WERI-Rb-1 (cell line): ENCODE results near the gene ATP8B3.
A peak's percentile ranks its signal among the peaks of the same experiment; 100 is the strongest.

Source experiments
- DNase-seq: peaks from one replicate; pipeline ENCODE4 v3.0.0-alpha.2; 2020
- H3K27ac ChIP-seq: fragments of 250-450 bp; sonication (Bioruptor Pico); 2 replicates; pipeline ENCODE4 v1.5.1; 2020; ENCODE audit warnings: mild to moderate bottlenecking, moderate library complexity
- H3K27me3 ChIP-seq: fragments of 250-450 bp; sonication (Bioruptor Pico); 2 replicates; pipeline ENCODE4 v1.5.1; 2021; ENCODE audit warnings: mild to moderate bottlenecking, low read depth, moderate library complexity; ENCODE audit not compliant: insufficient read depth, severe bottlenecking
- H3K36me3 ChIP-seq: fragments of 250-450 bp; sonication (Bioruptor Pico); 2 replicates; pipeline ENCODE4 v1.5.1; 2020; ENCODE audit warnings: mild to moderate bottlenecking, moderate library complexity
- H3K4me3 ChIP-seq: 2 replicates; pipeline ENCODE4 v1.5.1; 2011; ENCODE audit warnings: low read depth, mild to moderate bottlenecking, control low read depth, low read length
- H3K9me3 ChIP-seq: fragments of 250-450 bp; sonication (Bioruptor Pico); 2 replicates; pipeline ENCODE4 v1.5.1; 2021; ENCODE audit warnings: mild to moderate bottlenecking, moderate library complexity; ENCODE audit not compliant: severe bottlenecking
- TF ChIP-seq, protein P1 (sequence below): IDR thresholded peaks from 2 replicates; pipeline ENCODE4 v1.5.1; 2011; ENCODE audit warnings: low read depth, mild to moderate bottlenecking, control low read depth, inconsistent platforms, low read length

ATP8B3 gene

DNA sequence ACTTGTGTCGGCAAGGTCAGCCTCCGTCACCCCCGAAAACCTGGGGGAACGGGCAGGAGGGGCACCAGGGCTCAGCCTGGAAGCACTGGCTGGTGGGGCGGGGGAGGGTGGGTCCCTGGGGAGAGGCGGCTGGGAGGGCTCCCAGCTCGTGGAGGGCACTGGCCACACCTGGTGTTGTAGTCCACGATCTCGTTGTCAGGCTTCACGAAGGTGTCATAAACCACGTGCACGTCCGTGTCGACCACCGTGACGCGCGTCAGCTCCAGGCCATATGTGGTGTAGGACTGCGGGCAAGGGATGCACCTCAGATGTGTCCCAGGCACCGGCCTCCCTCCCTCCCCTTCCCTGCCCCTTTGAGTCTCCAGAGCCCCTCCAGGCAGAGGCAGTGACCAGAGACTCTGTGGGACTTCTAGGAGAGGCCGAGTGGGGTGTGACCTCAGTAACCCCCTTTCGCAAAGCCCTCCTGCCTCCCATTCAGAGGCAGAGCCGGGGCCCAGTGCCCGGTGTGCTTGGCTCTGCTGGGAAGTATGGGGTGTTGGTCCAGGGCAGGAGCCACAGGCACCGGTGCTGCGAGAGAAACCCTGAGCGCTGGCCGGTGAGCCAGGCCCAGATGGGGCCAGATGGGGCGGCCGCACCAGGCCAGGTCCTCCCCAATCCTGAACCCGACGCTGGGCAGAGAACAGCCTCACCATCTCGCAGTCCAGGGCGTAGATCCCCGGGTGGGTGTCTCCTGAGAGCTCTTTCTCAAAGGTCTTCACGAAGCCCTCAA lies 4.6 kb upstream of the ATP8B3 start:
- H3K36me3 ChIP-seq = peaks cover 53% of the 10 kb centered on the region
- no peak overlapping the region for H3K27ac ChIP-seq
- no peaks in the 10 kb centered on the region for H3K27me3 ChIP-seq
- TF ChIP-seq, protein P1, sequence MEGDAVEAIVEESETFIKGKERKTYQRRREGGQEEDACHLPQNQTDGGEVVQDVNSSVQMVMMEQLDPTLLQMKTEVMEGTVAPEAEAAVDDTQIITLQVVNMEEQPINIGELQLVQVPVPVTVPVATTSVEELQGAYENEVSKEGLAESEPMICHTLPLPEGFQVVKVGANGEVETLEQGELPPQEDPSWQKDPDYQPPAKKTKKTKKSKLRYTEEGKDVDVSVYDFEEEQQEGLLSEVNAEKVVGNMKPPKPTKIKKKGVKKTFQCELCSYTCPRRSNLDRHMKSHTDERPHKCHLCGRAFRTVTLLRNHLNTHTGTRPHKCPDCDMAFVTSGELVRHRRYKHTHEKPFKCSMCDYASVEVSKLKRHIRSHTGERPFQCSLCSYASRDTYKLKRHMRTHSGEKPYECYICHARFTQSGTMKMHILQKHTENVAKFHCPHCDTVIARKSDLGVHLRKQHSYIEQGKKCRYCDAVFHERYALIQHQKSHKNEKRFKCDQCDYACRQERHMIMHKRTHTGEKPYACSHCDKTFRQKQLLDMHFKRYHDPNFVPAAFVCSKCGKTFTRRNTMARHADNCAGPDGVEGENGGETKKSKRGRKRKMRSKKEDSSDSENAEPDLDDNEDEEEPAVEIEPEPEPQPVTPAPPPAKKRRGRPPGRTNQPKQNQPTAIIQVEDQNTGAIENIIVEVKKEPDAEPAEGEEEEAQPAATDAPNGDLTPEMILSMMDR = no peak
- H3K9me3 ChIP-seq = no peaks in the 10 kb centered on the region
- no peak for DNase-seq
- no peak overlapping the region for H3K4me3 ChIP-seq

DNA sequence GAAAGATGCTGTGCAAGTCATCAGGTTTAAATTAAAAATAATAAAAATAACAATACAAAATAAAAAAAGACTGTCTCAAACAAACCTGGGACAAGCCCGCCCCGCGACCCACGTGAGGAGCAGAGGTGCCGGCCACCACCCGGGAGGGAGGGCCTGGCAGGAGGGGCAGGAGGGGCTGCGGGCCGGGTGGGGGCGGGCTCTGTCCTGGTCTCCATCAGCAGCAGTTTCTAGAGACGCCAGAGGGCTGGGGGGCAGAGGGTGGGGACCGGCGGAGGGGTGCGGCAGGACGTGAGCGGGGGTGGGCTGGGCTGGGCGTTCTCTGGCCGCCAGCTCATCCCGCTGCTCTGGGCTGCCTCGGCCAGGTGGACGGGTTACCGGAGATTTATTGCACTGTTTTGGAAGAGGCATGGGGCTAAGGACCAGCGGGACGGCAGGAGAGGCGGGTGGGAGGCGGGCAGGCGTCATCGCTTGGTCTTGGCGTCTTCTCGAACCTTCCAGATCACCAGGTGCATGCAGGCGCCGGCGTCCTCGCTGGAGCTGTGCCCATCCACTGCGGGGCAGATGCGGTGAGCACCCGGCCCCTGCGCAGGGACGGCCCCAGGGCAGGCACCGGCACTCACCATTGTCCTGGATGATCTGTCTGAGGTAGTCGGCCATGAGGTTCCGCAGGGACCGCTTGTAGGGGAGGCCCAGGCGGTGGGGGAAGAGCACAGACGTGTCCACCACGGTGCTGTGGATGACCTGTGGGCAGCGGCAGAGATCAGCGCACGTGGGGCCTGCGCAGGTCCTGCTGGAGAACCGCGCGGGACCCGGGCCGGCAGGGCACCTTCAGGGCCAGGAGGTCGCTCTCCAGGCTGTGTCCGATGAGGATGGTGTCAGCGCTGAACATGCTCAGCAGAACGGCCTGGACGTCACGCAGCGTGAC lies 3.8 kb upstream of the ATP8B3 start:
- Histone ChIP-seq H3K27ac (no peak overlapping the region), H3K9me3 (no peaks in the 10 kb centered on the region), H3K27me3 (no peaks in the 10 kb centered on the region), H3K4me3 (no peak overlapping the region), H3K36me3 (peaks cover 52% of the 10 kb centered on the region)
- DNase-seq = no peak
- TF ChIP-seq, protein P1 = no peak

DNA sequence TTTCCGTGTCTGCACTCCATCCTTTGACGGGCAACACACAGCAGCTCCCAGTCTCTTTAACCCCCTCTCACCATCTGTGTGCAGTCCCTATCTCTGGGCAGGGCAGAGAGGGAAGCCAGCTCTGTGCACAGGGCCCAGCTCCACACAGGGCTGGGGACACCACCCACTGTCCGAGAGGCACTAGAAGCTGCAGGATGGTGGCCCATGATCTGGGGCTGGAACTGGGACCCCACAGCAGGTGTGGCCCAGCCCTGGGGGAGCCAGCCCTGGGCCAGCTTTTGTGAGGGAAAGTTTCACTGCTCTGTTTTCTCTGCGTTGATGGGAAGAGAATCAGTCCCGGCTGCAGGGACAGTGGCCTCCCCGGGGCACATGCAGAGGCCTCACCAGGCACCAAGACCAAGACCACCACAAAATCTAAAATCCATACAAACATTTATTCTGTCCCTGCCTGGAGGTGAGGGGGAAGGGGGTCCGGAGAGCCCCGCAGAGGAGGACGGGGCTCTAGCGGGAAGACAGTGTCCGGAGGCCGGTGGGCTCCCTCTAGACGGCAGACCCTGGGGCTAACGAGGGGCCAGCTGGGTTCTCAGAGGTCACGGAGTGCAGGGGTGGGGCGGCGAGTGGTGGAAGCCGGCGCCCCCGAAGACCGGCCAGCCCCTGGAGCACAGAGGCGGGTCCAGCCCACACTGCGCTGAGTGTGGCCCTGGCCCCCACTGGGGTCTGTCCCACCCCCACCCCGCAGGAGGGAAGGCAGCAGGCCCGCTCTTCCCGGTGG lies 2.9 kb upstream of the ATP8B3 start:
- Histone ChIP-seq H3K9me3 (no peaks in the 10 kb centered on the region), H3K27me3 (no peaks in the 10 kb centered on the region), H3K27ac (no peak overlapping the region), H3K4me3 (no peak overlapping the region), H3K36me3 (peaks cover 46% of the 10 kb centered on the region)
- TF ChIP-seq, protein P1 = no peak
- DNase-seq = no peak

DNA sequence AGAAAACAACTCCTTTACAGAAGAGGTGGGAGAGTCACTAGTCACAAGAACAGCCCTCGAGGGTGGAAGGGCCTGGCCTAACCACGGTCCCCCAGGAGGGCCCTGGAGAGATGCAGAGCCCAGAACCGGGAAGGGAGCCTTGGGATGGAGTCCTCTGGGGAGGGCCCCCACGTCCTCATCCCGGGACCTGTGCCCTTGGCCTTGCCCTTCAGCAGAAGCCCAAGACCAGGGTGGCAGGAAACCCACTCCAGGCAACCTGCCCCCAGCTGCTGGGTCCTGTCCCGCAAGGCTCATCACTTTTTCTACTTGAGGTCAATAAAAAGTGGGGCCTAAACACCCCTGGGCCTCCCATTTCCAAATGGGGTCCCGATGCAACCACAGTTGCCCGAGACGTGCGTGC lies 2.3 kb upstream of the ATP8B3 start:
- no peak overlapping the region for H3K27ac ChIP-seq
- H3K27me3 ChIP-seq = no peaks in the 10 kb centered on the region
- H3K9me3 ChIP-seq = no peaks in the 10 kb centered on the region
- no peak for DNase-seq
- no peak overlapping the region for H3K4me3 ChIP-seq
- peaks cover 39% of the 10 kb centered on the region for H3K36me3 ChIP-seq
- TF ChIP-seq, protein P1 = no peak

DNA sequence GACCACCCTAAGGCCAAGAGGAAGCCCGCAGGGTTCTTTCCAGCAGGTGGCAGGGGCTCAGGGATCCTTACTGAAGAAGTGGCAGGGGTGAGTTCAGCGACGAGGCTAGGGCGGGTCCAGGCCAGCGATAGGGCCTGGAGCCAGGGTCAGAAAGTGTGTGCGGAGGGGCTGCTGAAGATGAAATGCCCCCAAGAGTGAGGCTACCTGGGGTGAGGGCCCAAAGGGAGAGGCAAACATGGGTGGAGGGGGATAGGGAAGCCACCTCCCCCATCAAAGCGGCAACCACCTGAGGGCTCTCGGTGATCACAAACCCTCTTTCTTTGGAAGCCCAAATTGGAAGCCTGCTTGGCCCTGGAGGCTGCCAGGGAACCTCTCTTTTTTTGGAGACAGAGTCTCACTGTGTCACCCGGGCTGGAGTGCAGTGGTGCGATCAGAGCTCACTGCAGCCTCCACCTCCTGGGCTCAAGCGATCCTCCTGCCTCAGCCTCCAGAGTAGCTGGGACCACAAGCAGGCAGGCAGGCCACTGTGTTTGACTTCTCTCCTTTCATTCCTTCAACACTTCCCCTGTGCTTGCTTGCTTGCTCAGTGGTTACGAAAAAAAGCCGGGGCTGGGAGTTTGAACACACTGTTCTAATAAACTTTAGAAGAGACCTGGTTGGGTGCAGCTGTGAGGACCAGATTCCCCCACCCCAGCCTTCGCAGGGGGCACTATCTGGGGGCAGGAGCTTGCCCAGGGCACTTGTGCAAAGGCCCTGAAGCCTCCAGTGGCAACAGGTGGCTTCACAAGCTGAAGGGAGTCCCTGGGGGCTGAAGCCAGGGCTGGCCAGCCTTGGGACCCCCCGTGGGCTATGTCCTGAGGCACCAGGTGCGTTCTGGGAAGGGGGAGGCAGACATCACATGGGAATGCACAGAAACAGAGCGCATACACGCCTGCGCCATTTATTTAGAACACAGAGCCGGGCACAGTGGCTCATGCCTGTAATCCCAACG lies 1.4 kb upstream of the ATP8B3 start:
- Histone ChIP-seq H3K27me3 (no peaks in the 10 kb centered on the region), H3K9me3 (no peaks in the 10 kb centered on the region), H3K4me3 (peak overlapping the region; percentile 50), H3K36me3 (peaks cover 33% of the 10 kb centered on the region), H3K27ac (peak overlapping the region; percentile 85)
- TF ChIP-seq, protein P1 = no peak
- no peak for DNase-seq
